ENCODE results near the gene ANXA10.

GRCh38 chr4:168138143-168138542, 45.8 kb downstream of the ANXA10 start:
- TF ChIP-seq NR3C1 (CRISPR knock-in tag; conservative IDR thresholded peaks at IDR 0.05; ENCODE audit: low read depth) (no peak), JUN (CRISPR knock-in tag; IDR thresholded peaks at IDR 0.05) (no peak), CBFB (CRISPR knock-in tag; IDR thresholded peaks at IDR 0.05; ENCODE audit: low read depth) (no peak), ZNF138 (CRISPR knock-in tag; conservative IDR thresholded peaks at IDR 0.05) (no peak), NFYB (CRISPR knock-in tag; conservative IDR thresholded peaks at IDR 0.05; ENCODE audit: low read depth) (no peak), CTCF (IDR thresholded peaks at IDR 0.05) (no peak), SP1 (CRISPR knock-in tag; conservative IDR thresholded peaks at IDR 0.05) (no peak), PRDM15 (CRISPR knock-in tag; IDR thresholded peaks at IDR 0.05) (no peak), ATF2 (CRISPR knock-in tag; IDR thresholded peaks at IDR 0.05; ENCODE audit: borderline replicate concordance, low read depth) (no peak)
- TF ChIP-seq, protein P1, sequence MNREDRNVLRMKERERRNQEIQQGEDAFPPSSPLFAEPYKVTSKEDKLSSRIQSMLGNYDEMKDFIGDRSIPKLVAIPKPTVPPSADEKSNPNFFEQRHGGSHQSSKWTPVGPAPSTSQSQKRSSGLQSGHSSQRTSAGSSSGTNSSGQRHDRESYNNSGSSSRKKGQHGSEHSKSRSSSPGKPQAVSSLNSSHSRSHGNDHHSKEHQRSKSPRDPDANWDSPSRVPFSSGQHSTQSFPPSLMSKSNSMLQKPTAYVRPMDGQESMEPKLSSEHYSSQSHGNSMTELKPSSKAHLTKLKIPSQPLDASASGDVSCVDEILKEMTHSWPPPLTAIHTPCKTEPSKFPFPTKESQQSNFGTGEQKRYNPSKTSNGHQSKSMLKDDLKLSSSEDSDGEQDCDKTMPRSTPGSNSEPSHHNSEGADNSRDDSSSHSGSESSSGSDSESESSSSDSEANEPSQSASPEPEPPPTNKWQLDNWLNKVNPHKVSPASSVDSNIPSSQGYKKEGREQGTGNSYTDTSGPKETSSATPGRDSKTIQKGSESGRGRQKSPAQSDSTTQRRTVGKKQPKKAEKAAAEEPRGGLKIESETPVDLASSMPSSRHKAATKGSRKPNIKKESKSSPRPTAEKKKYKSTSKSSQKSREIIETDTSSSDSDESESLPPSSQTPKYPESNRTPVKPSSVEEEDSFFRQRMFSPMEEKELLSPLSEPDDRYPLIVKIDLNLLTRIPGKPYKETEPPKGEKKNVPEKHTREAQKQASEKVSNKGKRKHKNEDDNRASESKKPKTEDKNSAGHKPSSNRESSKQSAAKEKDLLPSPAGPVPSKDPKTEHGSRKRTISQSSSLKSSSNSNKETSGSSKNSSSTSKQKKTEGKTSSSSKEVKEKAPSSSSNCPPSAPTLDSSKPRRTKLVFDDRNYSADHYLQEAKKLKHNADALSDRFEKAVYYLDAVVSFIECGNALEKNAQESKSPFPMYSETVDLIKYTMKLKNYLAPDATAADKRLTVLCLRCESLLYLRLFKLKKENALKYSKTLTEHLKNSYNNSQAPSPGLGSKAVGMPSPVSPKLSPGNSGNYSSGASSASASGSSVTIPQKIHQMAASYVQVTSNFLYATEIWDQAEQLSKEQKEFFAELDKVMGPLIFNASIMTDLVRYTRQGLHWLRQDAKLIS (CRISPR knock-in tag; IDR thresholded peaks at IDR 0.05; ENCODE audit: borderline replicate concordance): no peak

Measured in WTC11 (cell line).